Osteocyte (in vitro differentiated cells): ENCODE results near the gene CTBP1. TPM values are rescaled to one million over a fixed set of nuclear protein-coding genes. Genes with fewer than 3 reads are reported as not detected.

Source experiments
- DNase-seq: peaks from one replicate; pipeline ENCODE4 v3.0.0; 2021; ENCODE audit warnings: mixed read lengths; ENCODE audit not compliant: unreplicated experiment; ENCODE audit errors: extremely low spot score
- H3K27ac Mint-ChIP-seq: one replicate; pipeline ENCODE4 v1.8.0; 2021; ENCODE audit warnings: mild to moderate bottlenecking, mixed read lengths; ENCODE audit not compliant: unreplicated experiment
- H3K27me3 Mint-ChIP-seq: one replicate; pipeline ENCODE4 v1.8.0; 2021; ENCODE audit warnings: mixed read lengths; ENCODE audit not compliant: unreplicated experiment
- H3K36me3 Mint-ChIP-seq: one replicate; pipeline ENCODE4 v1.8.0; 2021; ENCODE audit warnings: mixed read lengths; ENCODE audit not compliant: unreplicated experiment
- H3K4me1 Mint-ChIP-seq: one replicate; pipeline ENCODE4 v1.8.0; 2021; ENCODE audit warnings: mixed read lengths; ENCODE audit not compliant: unreplicated experiment
- H3K4me3 Mint-ChIP-seq: one replicate; pipeline ENCODE4 v1.8.0; 2021; ENCODE audit warnings: mild to moderate bottlenecking, moderate library complexity, mixed read lengths; ENCODE audit not compliant: unreplicated experiment
- H3K9me3 Mint-ChIP-seq: one replicate; pipeline ENCODE4 v1.8.0; 2021; ENCODE audit warnings: mixed read lengths; ENCODE audit not compliant: unreplicated experiment
- CTCF ChIP-seq: fragments of 200-600 bp; sonication (generic); IDR thresholded peaks from 2 replicates; pipeline ENCODE4 v1.5.0; 2021; ENCODE audit warnings: antibody characterized with exemption, mild to moderate bottlenecking, moderate library complexity
- total RNA-seq: library from RNA; stranded (reverse); gene quantifications from 2 replicates; pipeline ENCODE4 v1.2.1, GENCODE V29; 2021

Gene CTBP1
- total RNA-seq, 1 donor from 2014 or later: 172 TPM

GRCh38 chr4:1215141-1216075 lies 33.5 kb downstream of the CTBP1 start:
- H3K36me3 Mint-ChIP-seq: peaks cover 21% of the 10 kb centered on the region
- no peak overlapping the region for H3K27ac Mint-ChIP-seq
- no peaks in the 10 kb centered on the region for H3K27me3 Mint-ChIP-seq
- H3K9me3 Mint-ChIP-seq: no peaks in the 10 kb centered on the region
- peaks cover 17% of the 10 kb centered on the region for H3K4me1 Mint-ChIP-seq
- no peak overlapping the region for H3K4me3 Mint-ChIP-seq
- no peak for TF ChIP-seq CTCF
- DNase-seq: no peak

- DNase-seq: no peak
- Mint-ChIP-seq H3K27ac (no peak overlapping the region), H3K9me3 (no peaks in the 10 kb centered on the region), H3K4me3 (no peak overlapping the region), H3K36me3 (peaks cover 20% of the 10 kb centered on the region), H3K27me3 (no peaks in the 10 kb centered on the region), H3K4me1 (peaks cover 27% of the 10 kb centered on the region)
- TF ChIP-seq CTCF: no peak
Measured at GRCh38 chr4:1214101-1215095, 34.5 kb downstream of the CTBP1 start.

GRCh38 chr4:1213336-1213995 lies 35.5 kb downstream of the CTBP1 start:
- TF ChIP-seq CTCF: no peak
- Mint-ChIP-seq H3K36me3 (peaks cover 16% of the 10 kb centered on the region), H3K4me3 (no peak overlapping the region), H3K27me3 (no peaks in the 10 kb centered on the region), H3K4me1 (peaks cover 35% of the 10 kb centered on the region), H3K9me3 (no peaks in the 10 kb centered on the region), H3K27ac (no peak overlapping the region)
- DNase-seq: no peak

- H3K4me1 Mint-ChIP-seq: peaks cover 41% of the 10 kb centered on the region
- H3K27me3 Mint-ChIP-seq: no peaks in the 10 kb centered on the region
- H3K4me3 Mint-ChIP-seq: no peak overlapping the region
- no peak for DNase-seq
- H3K27ac Mint-ChIP-seq: no peak overlapping the region
- peaks cover 10% of the 10 kb centered on the region for H3K36me3 Mint-ChIP-seq
- H3K9me3 Mint-ChIP-seq: no peaks in the 10 kb centered on the region
- TF ChIP-seq CTCF: no peak
Measured at GRCh38 chr4:1212546-1213335, 36.2 kb downstream of the CTBP1 start.
